ENCODE measurements around the gene GRID1. TPM values are rescaled to one million over a fixed set of nuclear protein-coding genes. Genes with fewer than 3 reads are reported as not detected.

The GRID1 gene
- total RNA-seq, 1 experiment from 2014 or later, result 0.37 TPM

- peak; percentile 93 for ATAC-seq
- DNase-seq (ENCODE audit: low spot score), result peak; percentile 48
- POLR2A ChIA-PET, result no interaction called here
- Mint-ChIP-seq H3K4me1 (peaks cover 6% of the 10 kb centered on the region; the same call in 1 of the 2 replicates), H3K4me3 (no peak overlapping the region), H3K27ac (no peak overlapping the region), H3K27me3 (ENCODE audit: low read depth) (no peaks in the 10 kb centered on the region), H3K9me3 (peaks cover 7% of the 10 kb centered on the region), H3K36me3 (no peaks in the 10 kb centered on the region)
- CTCF ChIA-PET, result interaction anchor here (1.2 to 1.6 kb wide), 2 partner anchors 15 to 45 kb away, joined by 4 read pairs; no protein-coding TSS in a partner anchor
- TF ChIP-seq ZNF121 (CRISPR knock-in tag; IDR thresholded peaks at IDR 0.05), result peak; percentile 79; the same call in 1 of the 2 replicates
- no peak for TF ChIP-seq MXD4 (CRISPR knock-in tag; IDR thresholded peaks at IDR 0.05; ENCODE audit: borderline replicate concordance)
Measured at GRCh38 chr10:86334488-86335085, 32.0 kb downstream of the GRID1 start.

- peaks cover 6% of the 10 kb centered on the region for H3K9me3 Mint-ChIP-seq
- no peaks in the 10 kb centered on the region for H3K36me3 Mint-ChIP-seq
- ChIA-PET CTCF (no interaction called here), POLR2A (no interaction called here)
- no peak for ATAC-seq
- DNase-seq (ENCODE audit: low spot score), result no peak
- H3K4me3 Mint-ChIP-seq, result no peak overlapping the region
- peaks cover 5% of the 10 kb centered on the region; the same call in 1 of the 2 replicates for H3K4me1 Mint-ChIP-seq
- no peaks in the 10 kb centered on the region for H3K27me3 Mint-ChIP-seq (ENCODE audit: low read depth)
- H3K27ac Mint-ChIP-seq, result no peak overlapping the region
- TF ChIP-seq, protein P1, sequence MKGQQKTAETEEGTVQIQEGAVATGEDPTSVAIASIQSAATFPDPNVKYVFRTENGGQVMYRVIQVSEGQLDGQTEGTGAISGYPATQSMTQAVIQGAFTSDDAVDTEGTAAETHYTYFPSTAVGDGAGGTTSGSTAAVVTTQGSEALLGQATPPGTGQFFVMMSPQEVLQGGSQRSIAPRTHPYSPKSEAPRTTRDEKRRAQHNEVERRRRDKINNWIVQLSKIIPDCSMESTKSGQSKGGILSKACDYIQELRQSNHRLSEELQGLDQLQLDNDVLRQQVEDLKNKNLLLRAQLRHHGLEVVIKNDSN (CRISPR knock-in tag; IDR thresholded peaks at IDR 0.05), result no peak
- no peak for TF ChIP-seq STAT6 (CRISPR knock-in tag; conservative IDR thresholded peaks at IDR 0.05; ENCODE audit: low read depth)
- TF ChIP-seq EMX1 (CRISPR knock-in tag; IDR thresholded peaks at IDR 0.05), result no peak
- TF ChIP-seq CBFB (CRISPR knock-in tag; IDR thresholded peaks at IDR 0.05; ENCODE audit: low read depth), result no peak
- TF ChIP-seq ZMAT4 (CRISPR knock-in tag; IDR thresholded peaks at IDR 0.05), result no peak
- no peak for TF ChIP-seq ZNF121 (CRISPR knock-in tag; IDR thresholded peaks at IDR 0.05)
- TF ChIP-seq, protein P2, sequence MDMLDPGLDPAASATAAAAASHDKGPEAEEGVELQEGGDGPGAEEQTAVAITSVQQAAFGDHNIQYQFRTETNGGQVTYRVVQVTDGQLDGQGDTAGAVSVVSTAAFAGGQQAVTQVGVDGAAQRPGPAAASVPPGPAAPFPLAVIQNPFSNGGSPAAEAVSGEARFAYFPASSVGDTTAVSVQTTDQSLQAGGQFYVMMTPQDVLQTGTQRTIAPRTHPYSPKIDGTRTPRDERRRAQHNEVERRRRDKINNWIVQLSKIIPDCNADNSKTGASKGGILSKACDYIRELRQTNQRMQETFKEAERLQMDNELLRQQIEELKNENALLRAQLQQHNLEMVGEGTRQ (CRISPR knock-in tag; IDR thresholded peaks at IDR 0.05), result no peak
- TF ChIP-seq TEAD1 (CRISPR knock-in tag; IDR thresholded peaks at IDR 0.05), result no peak
- TF ChIP-seq ZNF263 (CRISPR knock-in tag; IDR thresholded peaks at IDR 0.05; ENCODE audit: low read depth), result no peak
- TF ChIP-seq NFE2L1 (CRISPR knock-in tag; IDR thresholded peaks at IDR 0.05), result no peak
- TF ChIP-seq, protein P3, sequence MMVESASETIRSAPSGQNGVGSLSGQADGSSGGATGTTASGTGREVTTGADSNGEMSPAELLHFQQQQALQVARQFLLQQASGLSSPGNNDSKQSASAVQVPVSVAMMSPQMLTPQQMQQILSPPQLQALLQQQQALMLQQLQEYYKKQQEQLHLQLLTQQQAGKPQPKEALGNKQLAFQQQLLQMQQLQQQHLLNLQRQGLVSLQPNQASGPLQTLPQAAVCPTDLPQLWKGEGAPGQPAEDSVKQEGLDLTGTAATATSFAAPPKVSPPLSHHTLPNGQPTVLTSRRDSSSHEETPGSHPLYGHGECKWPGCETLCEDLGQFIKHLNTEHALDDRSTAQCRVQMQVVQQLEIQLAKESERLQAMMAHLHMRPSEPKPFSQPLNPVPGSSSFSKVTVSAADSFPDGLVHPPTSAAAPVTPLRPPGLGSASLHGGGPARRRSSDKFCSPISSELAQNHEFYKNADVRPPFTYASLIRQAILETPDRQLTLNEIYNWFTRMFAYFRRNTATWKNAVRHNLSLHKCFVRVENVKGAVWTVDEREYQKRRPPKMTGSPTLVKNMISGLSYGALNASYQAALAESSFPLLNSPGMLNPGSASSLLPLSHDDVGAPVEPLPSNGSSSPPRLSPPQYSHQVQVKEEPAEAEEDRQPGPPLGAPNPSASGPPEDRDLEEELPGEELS (CRISPR knock-in tag; IDR thresholded peaks at IDR 0.05), result no peak
- TF ChIP-seq SOX15 (CRISPR knock-in tag; IDR thresholded peaks at IDR 0.05), result no peak
- TF ChIP-seq, protein P4, sequence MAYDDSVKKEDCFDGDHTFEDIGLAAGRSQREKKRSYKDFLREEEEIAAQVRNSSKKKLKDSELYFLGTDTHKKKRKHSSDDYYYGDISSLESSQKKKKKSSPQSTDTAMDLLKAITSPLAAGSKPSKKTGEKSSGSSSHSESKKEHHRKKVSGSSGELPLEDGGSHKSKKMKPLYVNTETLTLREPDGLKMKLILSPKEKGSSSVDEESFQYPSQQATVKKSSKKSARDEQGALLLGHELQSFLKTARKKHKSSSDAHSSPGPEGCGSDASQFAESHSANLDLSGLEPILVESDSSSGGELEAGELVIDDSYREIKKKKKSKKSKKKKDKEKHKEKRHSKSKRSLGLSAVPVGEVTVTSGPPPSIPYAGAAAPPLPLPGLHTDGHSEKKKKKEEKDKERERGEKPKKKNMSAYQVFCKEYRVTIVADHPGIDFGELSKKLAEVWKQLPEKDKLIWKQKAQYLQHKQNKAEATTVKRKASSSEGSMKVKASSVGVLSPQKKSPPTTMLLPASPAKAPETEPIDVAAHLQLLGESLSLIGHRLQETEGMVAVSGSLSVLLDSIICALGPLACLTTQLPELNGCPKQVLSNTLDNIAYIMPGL (CRISPR knock-in tag; IDR thresholded peaks at IDR 0.05), result no peak
- TF ChIP-seq E2F4 (CRISPR knock-in tag; IDR thresholded peaks at IDR 0.05; ENCODE audit: borderline replicate concordance, low read depth), result no peak
- TF ChIP-seq ATF3 (CRISPR knock-in tag; conservative IDR thresholded peaks at IDR 0.05), result no peak
- no peak for TF ChIP-seq ZNF138 (CRISPR knock-in tag; conservative IDR thresholded peaks at IDR 0.05)
- TF ChIP-seq SP1 (CRISPR knock-in tag; conservative IDR thresholded peaks at IDR 0.05), result no peak
- TF ChIP-seq, protein P5, sequence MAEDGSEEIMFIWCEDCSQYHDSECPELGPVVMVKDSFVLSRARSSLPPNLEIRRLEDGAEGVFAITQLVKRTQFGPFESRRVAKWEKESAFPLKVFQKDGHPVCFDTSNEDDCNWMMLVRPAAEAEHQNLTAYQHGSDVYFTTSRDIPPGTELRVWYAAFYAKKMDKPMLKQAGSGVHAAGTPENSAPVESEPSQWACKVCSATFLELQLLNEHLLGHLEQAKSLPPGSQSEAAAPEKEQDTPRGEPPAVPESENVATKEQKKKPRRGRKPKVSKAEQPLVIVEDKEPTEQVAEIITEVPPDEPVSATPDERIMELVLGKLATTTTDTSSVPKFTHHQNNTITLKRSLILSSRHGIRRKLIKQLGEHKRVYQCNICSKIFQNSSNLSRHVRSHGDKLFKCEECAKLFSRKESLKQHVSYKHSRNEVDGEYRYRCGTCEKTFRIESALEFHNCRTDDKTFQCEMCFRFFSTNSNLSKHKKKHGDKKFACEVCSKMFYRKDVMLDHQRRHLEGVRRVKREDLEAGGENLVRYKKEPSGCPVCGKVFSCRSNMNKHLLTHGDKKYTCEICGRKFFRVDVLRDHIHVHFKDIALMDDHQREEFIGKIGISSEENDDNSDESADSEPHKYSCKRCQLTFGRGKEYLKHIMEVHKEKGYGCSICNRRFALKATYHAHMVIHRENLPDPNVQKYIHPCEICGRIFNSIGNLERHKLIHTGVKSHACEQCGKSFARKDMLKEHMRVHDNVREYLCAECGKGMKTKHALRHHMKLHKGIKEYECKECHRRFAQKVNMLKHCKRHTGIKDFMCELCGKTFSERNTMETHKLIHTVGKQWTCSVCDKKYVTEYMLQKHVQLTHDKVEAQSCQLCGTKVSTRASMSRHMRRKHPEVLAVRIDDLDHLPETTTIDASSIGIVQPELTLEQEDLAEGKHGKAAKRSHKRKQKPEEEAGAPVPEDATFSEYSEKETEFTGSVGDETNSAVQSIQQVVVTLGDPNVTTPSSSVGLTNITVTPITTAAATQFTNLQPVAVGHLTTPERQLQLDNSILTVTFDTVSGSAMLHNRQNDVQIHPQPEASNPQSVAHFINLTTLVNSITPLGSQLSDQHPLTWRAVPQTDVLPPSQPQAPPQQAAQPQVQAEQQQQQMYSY (CRISPR knock-in tag; IDR thresholded peaks at IDR 0.05), result no peak
Measured at GRCh38 chr10:86333826-86334487, 32.6 kb downstream of the GRID1 start.

Data from WTC11 (cell line).